Omental fat pad (tissue), 4 donors: ENCODE measurements around the gene PDE6A. TPM values are rescaled to one million over a fixed set of nuclear protein-coding genes. Genes with fewer than 3 reads are reported as not detected.

ENCODE experiments used
- ATAC-seq: fragments of 150-250 bp; one replicate; pipeline ENCODE4 v1.9.1; 2016; ENCODE audit warnings: mild to moderate bottlenecking, moderate library complexity; ENCODE audit not compliant: low FRiP score
- DNase-seq: peaks from one replicate; pipeline ENCODE4 v3.0.0-alpha.2; 2019; ENCODE audit warnings: low spot score
- CTCF ChIP-seq, 3 donors: fragments of 450-650 bp; IDR thresholded peaks; one replicate each; pipeline ENCODE4 v1.5.1; 2016 to 2017; ENCODE audit warnings: antibody characterized with exemption in 3 of 3, mild to moderate bottlenecking in 3 of 3, moderate library complexity in 2 of 3
- total RNA-seq, 4 donors: library from RNA; depleted of rRNA; stranded (reverse); fragments of >200 nt; gene quantifications; one replicate each; pipeline ENCODE4 v1.1.0, GENCODE V29; 2016

PDE6A gene
- total RNA-seq, 4 donors from 2014 or later: not detected

- DNase-seq (no peak), ATAC-seq (no peak)
- no peak for TF ChIP-seq CTCF (IDR thresholded peaks at IDR 0.05)
These were observed 126.5 kb downstream of the PDE6A start for GRCh38 chr5:149818116-149818515.

DNA sequence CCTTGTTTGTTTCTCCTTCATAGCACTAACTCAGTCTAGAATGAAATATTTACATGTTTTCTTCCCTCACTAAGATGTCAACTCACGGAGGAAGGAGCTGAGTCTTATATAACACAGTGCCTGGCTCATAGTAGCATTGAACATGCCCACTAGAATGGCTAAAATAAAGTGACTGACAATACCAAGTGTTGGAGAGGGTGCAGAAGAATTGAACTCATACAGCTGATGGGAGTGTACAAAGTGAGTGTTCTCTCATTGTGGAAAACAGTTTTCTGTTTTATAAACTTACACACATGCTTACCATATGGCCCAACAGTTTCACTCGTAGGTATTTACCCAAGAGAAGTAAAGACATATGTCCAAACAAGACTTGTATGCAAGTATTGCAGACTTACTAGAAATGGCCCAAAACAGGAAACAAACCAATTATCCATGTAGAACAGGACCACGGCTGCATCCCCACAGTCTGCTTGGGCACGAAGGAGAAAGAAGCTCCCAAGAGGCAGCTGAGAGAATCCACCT is 127.0 kb downstream of the PDE6A start:
- no peak for TF ChIP-seq CTCF (IDR thresholded peaks at IDR 0.05)
- no peak for ATAC-seq
- no peak for DNase-seq

DNA sequence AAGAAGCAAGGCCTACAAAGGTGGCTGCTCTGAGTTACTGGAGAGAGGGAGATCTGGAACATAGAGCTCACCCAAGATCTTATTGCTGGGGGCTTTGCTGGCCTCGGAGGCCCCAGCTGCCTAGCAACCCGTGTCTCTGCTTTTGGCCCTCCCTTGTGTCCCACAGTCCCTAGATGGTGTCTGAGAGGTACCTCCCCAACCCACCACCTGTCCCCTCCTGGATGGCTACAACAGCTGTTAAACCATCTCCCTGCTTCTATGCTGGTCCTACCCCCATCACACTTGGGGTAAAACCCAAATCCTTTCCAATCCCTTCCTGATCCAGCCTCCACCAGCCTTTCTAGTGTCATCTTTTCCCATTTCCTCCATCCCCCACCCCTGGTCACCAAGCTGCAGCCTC is 127.9 kb downstream of the PDE6A start:
- no peak for TF ChIP-seq CTCF (IDR thresholded peaks at IDR 0.05)
- no peak for DNase-seq
- ATAC-seq: no peak

- TF ChIP-seq CTCF (IDR thresholded peaks at IDR 0.05): no peak
- no peak for ATAC-seq
- DNase-seq: no peak
These were observed 133.1 kb downstream of the PDE6A start for GRCh38 chr5:149811453-149811852.

GRCh38 chr5:149810856-149811255 is 133.7 kb downstream of the PDE6A start:
- DNase-seq (no peak), ATAC-seq (peak; percentile 83)
- no peak for TF ChIP-seq CTCF (IDR thresholded peaks at IDR 0.05)

DNA sequence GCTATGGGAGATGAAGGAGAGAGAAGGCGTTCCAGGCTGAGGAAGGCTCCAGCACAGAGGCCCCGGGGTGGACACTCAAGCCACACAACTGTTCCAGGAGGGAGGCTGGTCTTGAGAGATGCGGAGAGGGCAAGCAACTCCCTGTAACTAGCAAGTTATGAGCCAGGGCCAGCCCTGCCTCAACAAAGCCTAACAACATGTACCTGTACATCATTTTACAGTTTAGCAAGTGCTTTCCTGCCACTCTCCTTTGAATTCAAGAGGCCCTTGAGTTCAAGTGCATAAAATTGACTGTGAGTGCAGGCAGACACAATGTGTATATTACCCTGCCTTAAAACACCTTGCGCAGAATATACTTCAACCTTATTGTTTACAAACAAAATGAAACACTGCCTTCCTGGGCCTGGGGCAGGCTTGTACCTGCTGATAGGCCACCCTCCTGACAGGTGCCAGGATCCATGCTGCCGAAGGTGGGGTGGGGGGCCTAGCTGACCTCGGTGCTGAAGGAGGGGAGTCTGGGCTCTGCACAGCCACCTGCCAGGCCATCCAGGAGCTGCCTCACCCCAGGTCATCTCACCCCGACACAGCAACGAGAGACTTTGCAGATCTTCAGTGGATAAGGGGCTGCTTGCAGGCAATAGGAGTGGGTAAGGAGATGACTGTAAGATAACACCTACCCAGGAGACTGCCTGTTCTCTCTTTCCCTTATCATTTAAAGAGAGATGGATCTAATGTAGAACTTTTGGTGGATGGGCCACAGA is 134.5 kb downstream of the PDE6A start:
- ATAC-seq (peak; percentile 6), DNase-seq (no peak)
- TF ChIP-seq CTCF (IDR thresholded peaks at IDR 0.05): no peak
